Esophagus muscularis mucosa (tissue), 4 donors: ENCODE results near the gene CSTB. TPM values are rescaled to one million over a fixed set of nuclear protein-coding genes. Genes with fewer than 3 reads are reported as not detected.

Experiments
- DNase-seq: peaks from one replicate; pipeline ENCODE4 v3.0.0-alpha.2; 2017; ENCODE audit errors: extremely low spot score
- H3K27ac ChIP-seq, 4 donors: fragments of 200-600 bp; sonication (generic); replicated peaks in 1 of 4; 1 replicate in 3 of 4; 2 replicates in 1 of 4; pipeline ENCODE4 v1.5.1; 2016 to 2019; ENCODE audit warnings: mild to moderate bottlenecking in 1 of 4
- H3K27me3 ChIP-seq, 4 donors: fragments of 200-600 bp; sonication (generic); one replicate each; pipeline versions ENCODE4 v1.5.1 to v1.6.0; 2016 to 2019
- H3K36me3 ChIP-seq, 4 donors: fragments of 200-600 bp; sonication (generic); one replicate each; pipeline ENCODE4 v1.5.1; 2016 to 2019
- H3K4me1 ChIP-seq, 4 donors: fragments of 200-600 bp; sonication (generic); one replicate each; pipeline ENCODE4 v1.5.1; 2016 to 2019
- H3K4me3 ChIP-seq, 4 donors: fragments of 200-600 bp; sonication (generic); 1 replicate in 2 of 4; 2 replicates in 2 of 4; pipeline ENCODE4 v1.5.1; 2016 to 2019; ENCODE audit warnings: mild to moderate bottlenecking in 4 of 4, moderate library complexity in 1 of 4
- H3K9me3 ChIP-seq, 4 donors: fragments of 200-600 bp; sonication (generic); 1 replicate in 3 of 4; 2 replicates in 1 of 4; pipeline ENCODE4 v1.5.1; 2016 to 2019
- EP300 ChIP-seq: sonication (generic); formaldehyde crosslinking; IDR thresholded peaks from one replicate; pipeline ENCODE4 v1.6.1; 2017; ENCODE audit warnings: antibody characterized with exemption
- POLR2A ChIP-seq: fragments of 450-650 bp; IDR thresholded peaks from one replicate; pipeline ENCODE4 v1.6.1; 2017; ENCODE audit warnings: antibody characterized with exemption, moderate library complexity, mild to moderate bottlenecking, low read depth
- POLR2AphosphoS5 ChIP-seq, 2 donors: sonication (generic); formaldehyde crosslinking; IDR thresholded peaks; one replicate each; pipeline ENCODE4 v1.6.1; 2017; ENCODE audit warnings: antibody characterized with exemption in 2 of 2
- WGBS: methylation state at CpG from one replicate; pipeline ENCODE4 v1.1.5; 2018; 5-methylcytosine and 5-hydroxymethylcytosine counted together
- intact Hi-C: fragments of 100-400 bp; cut with DNase I; formaldehyde crosslinking; loops from one replicate; pipeline ENCODE4 v1.15.1; 2023
- total RNA-seq, 4 donors: library from RNA; depleted of rRNA; stranded (reverse); fragments of >200 nt; gene quantifications; one replicate each; pipeline versions ENCODE4 v1.1.0 to v1.2.1, GENCODE V29; 2016
- TF ChIP-seq, protein P1 (sequence below), 3 experiments: fragments of 200-600 bp in 2 of 3; fragments of 450-650 bp in 1 of 3; sonication (generic) in 2 of 3; IDR thresholded peaks; one replicate each; pipeline ENCODE4 v1.5.1; 2017 to 2019; ENCODE audit warnings: antibody characterized with exemption in 3 of 3, mild to moderate bottlenecking in 2 of 3, moderate library complexity in 1 of 3

Gene CSTB
- total RNA-seq, 4 donors from 2014 or later: 5.0 to 21.1 (median 8.1) TPM

DNA sequence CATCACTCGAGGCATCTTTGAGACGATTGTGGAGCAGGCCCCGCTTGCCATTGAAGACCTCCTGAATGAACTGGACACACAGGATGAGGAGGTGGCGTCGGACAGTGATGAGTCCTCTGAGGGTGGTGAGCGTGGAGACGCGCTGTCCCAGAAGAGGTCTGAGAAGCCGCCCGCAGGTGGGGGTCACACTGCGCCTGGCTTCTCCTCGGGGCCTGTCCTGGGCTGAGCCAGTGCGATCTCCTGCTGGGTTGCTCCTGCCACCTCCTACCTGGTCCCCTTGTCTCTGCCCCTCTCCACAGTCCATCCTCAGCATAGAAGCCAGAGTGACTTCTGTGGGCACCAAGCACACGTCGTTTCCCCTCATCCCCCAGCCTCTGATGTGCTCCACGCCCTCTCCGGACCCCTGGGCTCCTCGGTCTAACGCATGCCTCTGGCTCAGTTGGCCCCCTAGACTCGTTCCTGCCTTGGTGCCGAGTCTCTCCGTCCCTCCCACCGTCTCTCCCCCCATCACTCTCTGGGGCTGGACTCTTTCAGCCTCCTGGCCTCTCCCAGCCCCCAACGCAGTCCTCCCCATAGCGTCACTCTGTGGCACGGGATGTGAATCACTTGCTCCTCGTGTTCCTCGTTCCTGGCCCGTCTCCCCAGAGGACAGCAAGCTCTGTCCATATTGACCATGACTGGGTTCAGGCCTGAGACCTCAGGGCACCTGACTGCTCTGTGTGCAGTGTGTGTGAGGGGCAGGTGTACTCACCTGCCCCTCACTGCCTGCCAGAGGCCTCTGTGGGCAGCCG lies 22.0 kb upstream of the CSTB start:
- no peak overlapping the region for H3K27ac ChIP-seq
- TF ChIP-seq POLR2A (no peak), POLR2AphosphoS5 (IDR thresholded peaks at IDR 0.05) (no peak), EP300 (no peak)
- TF ChIP-seq, protein P1, sequence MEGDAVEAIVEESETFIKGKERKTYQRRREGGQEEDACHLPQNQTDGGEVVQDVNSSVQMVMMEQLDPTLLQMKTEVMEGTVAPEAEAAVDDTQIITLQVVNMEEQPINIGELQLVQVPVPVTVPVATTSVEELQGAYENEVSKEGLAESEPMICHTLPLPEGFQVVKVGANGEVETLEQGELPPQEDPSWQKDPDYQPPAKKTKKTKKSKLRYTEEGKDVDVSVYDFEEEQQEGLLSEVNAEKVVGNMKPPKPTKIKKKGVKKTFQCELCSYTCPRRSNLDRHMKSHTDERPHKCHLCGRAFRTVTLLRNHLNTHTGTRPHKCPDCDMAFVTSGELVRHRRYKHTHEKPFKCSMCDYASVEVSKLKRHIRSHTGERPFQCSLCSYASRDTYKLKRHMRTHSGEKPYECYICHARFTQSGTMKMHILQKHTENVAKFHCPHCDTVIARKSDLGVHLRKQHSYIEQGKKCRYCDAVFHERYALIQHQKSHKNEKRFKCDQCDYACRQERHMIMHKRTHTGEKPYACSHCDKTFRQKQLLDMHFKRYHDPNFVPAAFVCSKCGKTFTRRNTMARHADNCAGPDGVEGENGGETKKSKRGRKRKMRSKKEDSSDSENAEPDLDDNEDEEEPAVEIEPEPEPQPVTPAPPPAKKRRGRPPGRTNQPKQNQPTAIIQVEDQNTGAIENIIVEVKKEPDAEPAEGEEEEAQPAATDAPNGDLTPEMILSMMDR (IDR thresholded peaks at IDR 0.05): no peak
- 88% methylated on average over 23 of the region's 30 CpGs for WGBS
- peaks cover 70 to 100% (median 100%) of the 10 kb centered on the region in 4 donors for H3K36me3 ChIP-seq
- no peaks in the 10 kb centered on the region for H3K9me3 ChIP-seq
- intact Hi-C loops: no loop called here
- no peaks in the 10 kb centered on the region for H3K27me3 ChIP-seq
- no peaks in the 10 kb centered on the region for H3K4me1 ChIP-seq
- no peak overlapping the region for H3K4me3 ChIP-seq
- DNase-seq: no peak

DNA sequence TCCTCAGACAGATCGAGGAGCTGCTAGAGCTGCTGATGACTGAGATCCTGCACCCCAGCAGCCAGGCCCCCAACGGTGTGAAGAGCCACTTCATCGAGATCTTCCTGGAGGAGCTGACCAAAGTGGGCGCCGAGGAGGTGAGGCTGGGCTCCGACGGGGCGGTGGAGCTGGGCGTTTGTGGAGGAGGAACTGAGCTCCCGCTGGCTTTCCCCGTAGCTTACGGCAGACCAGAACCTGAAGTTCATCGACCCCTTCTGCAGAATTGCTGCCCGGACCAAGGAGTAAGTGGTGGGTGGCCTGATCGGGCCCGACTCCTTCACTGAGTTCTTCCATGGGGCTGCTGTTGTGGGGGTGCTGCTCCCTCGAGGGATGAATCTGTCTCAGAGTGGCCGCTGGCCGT lies 21.3 kb upstream of the CSTB start:
- Histone ChIP-seq H3K36me3 (peaks cover 73 to 100% (median 100%) of the 10 kb centered on the region in 4 donors), H3K27ac (no peak overlapping the region), H3K4me1 (no peaks in the 10 kb centered on the region), H3K9me3 (no peaks in the 10 kb centered on the region), H3K4me3 (no peak overlapping the region), H3K27me3 (no peaks in the 10 kb centered on the region)
- no peak for DNase-seq
- TF ChIP-seq, protein P1 (IDR thresholded peaks at IDR 0.05): no peak
- TF ChIP-seq POLR2AphosphoS5 (IDR thresholded peaks at IDR 0.05) (no peak), EP300 (no peak), POLR2A (no peak)
- intact Hi-C loops: no loop called here
- 89% methylated on average over 11 of the region's 19 CpGs for WGBS

DNA sequence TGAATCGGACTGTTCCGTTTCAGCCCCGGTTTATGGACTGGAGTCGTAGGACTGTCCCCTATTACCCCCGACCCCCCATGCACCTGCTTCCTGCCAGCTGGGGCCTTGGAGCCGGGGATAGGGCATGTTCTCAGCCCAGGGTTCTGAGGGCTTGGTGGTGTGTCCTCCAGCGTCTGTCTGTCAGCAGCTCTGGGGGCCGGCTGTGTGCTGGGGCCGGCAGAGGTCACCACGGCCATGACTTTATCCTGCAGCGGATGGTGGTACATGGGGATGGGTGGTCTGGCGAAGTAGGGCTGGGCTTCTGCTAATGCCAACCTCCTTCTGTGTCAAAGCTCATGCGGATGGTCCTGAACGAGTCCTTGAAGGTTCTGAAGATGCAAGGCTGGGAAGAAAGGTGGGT lies 18.7 kb upstream of the CSTB start:
- no peak for DNase-seq
- H3K4me3 ChIP-seq: no peak overlapping the region
- peaks cover 11 to 18% (median 15%) of the 10 kb centered on the region in 4 donors for H3K4me1 ChIP-seq
- TF ChIP-seq, protein P1 (IDR thresholded peaks at IDR 0.05): no peak
- TF ChIP-seq EP300 (no peak), POLR2AphosphoS5 (IDR thresholded peaks at IDR 0.05) (no peak), POLR2A (no peak)
- peaks cover 59 to 88% (median 85%) of the 10 kb centered on the region in 4 donors for H3K36me3 ChIP-seq
- H3K27ac ChIP-seq: no peak overlapping the region
- no peaks in the 10 kb centered on the region for H3K27me3 ChIP-seq
- WGBS: 90% methylated on average over 14 of the region's 14 CpGs
- H3K9me3 ChIP-seq: no peaks in the 10 kb centered on the region
- intact Hi-C loops: loop anchor here (5.0 kb wide), 1 partner anchor 78 kb away; the partner anchor contains the start of gene PDXK

DNA sequence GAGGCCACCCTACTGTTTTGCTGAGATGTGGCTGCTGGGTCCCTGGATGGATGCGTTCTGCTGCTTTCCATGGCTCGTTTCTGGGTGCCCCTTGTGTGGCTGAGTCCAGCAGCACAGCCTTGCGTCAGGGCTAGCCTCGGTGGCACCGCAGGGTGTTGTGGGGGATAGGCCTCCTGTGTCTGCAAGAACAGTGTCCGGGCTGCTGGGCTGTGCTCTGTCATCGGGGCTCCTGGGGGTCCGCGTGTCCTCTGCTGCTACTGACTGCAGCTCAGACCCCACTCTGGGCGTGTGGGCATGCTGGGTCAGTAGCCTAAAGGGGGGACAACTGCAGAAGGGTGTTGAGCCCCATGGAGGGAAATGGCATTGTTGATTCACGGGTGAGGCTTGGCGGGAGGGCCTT lies 18.2 kb upstream of the CSTB start:
- TF ChIP-seq POLR2A (no peak), EP300 (no peak), POLR2AphosphoS5 (IDR thresholded peaks at IDR 0.05) (no peak)
- TF ChIP-seq, protein P1 (IDR thresholded peaks at IDR 0.05): no peak
- 90% methylated on average over 4 of the region's 12 CpGs for WGBS
- intact Hi-C loops: loop anchor here (5.0 kb wide), 1 partner anchor 77 kb away; the partner anchor contains the start of gene PDXK

More for the DNA sequence above, 18.2 kb upstream of the CSTB start:
- Histone ChIP-seq H3K9me3 (no peaks in the 10 kb centered on the region), H3K27ac (no peak overlapping the region), H3K4me1 (peaks cover 12 to 20% (median 16%) of the 10 kb centered on the region in 4 donors), H3K36me3 (peaks cover 53 to 82% (median 80%) of the 10 kb centered on the region in 4 donors), H3K4me3 (no peak overlapping the region), H3K27me3 (no peaks in the 10 kb centered on the region)
- no peak for DNase-seq
